Progenitor cell of endocrine pancreas (in vitro differentiated cells): Measurements from ENCODE around the gene CXCL12. TPM values are rescaled to one million over a fixed set of nuclear protein-coding genes. Genes with fewer than 3 reads are reported as not detected.

Experiments
- DNase-seq: peaks from one replicate; pipeline ENCODE4 v3.0.0; 2021; ENCODE audit warnings: low spot score; ENCODE audit not compliant: unreplicated experiment
- H3K27ac Mint-ChIP-seq: 2 replicates; pipeline ENCODE4 v1.8.0; 2021; ENCODE audit warnings: mild to moderate bottlenecking, moderate library complexity, mixed read lengths
- H3K27me3 Mint-ChIP-seq: 2 replicates; pipeline ENCODE4 v1.8.0; 2021; ENCODE audit warnings: mixed read lengths
- H3K36me3 Mint-ChIP-seq: 2 replicates; pipeline ENCODE4 v1.8.0; 2022; ENCODE audit warnings: mixed read lengths; ENCODE audit not compliant: insufficient read depth
- H3K4me1 Mint-ChIP-seq: 2 replicates; pipeline ENCODE4 v1.8.0; 2021; ENCODE audit warnings: low read depth, mixed read lengths
- H3K4me3 Mint-ChIP-seq: 2 replicates; pipeline ENCODE4 v1.8.0; 2021; ENCODE audit warnings: low read depth, mild to moderate bottlenecking, moderate library complexity, mixed read lengths
- H3K9me3 Mint-ChIP-seq: 2 replicates; pipeline ENCODE4 v1.8.0; 2021; ENCODE audit warnings: low read depth, mixed read lengths
- total RNA-seq: library from RNA; stranded (reverse); gene quantifications from 2 replicates; pipeline ENCODE4 v1.2.1, GENCODE V29; 2021
- TF ChIP-seq, protein P1 (sequence below): fragments of 200-600 bp; sonication (generic); IDR thresholded peaks from one replicate; pipeline ENCODE4 v1.5.0; 2021; ENCODE audit warnings: antibody characterized with exemption, mild to moderate bottlenecking; ENCODE audit not compliant: unreplicated experiment

Gene CXCL12
- total RNA-seq, 1 donor from 2014 or later = 4.2 TPM

DNA sequence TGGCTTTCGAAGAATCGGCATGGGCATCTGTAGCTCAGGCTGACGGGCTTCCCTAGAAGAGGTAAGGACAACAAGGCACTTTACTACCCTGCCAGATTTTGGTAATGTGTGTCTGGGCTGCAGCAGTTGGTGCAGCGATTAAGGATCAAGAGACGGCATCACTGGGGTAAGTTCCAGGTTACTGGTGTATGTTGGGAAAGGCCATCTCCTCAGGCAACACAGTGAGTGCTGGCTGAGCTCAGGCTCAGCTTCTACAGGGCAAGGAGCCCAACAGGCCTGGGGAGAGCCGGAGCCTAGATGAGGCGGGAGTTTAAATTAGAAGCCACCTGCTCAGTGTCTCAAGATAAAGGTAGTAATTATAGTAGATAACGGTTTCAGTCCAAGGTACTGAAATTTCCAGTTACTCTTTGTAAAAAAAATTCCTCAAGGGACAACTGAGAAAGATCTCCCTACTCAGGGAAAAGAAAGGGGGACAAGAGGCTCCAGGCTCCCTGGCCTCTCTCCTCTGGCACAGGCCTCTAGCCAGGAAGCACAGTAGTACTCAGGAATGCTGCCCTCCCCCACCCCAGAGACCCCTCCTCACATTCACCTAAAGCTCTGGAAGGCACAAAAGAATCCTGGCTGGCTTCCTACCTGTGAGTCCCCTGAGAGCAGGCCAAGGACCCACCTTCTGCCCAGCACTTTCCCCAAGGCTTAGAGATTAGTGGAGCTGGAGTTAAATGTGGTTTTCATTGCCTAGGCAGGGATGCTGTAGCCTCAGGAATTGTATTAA is 3.9 kb downstream of the CXCL12 start:
- TF ChIP-seq, protein P1, sequence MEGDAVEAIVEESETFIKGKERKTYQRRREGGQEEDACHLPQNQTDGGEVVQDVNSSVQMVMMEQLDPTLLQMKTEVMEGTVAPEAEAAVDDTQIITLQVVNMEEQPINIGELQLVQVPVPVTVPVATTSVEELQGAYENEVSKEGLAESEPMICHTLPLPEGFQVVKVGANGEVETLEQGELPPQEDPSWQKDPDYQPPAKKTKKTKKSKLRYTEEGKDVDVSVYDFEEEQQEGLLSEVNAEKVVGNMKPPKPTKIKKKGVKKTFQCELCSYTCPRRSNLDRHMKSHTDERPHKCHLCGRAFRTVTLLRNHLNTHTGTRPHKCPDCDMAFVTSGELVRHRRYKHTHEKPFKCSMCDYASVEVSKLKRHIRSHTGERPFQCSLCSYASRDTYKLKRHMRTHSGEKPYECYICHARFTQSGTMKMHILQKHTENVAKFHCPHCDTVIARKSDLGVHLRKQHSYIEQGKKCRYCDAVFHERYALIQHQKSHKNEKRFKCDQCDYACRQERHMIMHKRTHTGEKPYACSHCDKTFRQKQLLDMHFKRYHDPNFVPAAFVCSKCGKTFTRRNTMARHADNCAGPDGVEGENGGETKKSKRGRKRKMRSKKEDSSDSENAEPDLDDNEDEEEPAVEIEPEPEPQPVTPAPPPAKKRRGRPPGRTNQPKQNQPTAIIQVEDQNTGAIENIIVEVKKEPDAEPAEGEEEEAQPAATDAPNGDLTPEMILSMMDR = no peak
- Mint-ChIP-seq H3K27ac (no peak overlapping the region), H3K9me3 (no peaks in the 10 kb centered on the region), H3K4me3 (no peak overlapping the region), H3K36me3 (no peaks in the 10 kb centered on the region), H3K4me1 (peaks cover 16% of the 10 kb centered on the region), H3K27me3 (peaks cover 69% of the 10 kb centered on the region)
- DNase-seq = no peak

DNA sequence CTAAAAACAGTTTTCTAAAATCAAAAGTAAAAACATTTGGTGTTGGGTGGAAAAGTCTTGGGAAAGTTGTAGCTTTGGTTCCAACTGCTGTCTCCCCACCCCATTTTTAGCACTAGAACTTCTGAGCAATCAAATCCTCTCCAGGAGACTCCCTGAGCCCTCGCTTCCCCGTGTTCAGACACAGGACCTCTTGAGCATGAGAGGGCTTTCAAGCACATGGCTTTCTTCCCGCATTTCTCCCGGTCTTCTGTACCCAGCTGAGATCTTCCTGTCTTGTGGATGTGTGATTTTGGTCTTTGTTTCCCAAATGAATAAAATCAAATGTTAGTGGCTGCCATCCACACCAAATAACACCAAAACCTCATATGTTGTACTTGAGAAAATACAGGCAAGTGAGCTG is 5.0 kb downstream of the CXCL12 start:
- TF ChIP-seq, protein P1 = no peak
- Mint-ChIP-seq H3K27ac (no peak overlapping the region), H3K27me3 (peaks cover 60% of the 10 kb centered on the region), H3K9me3 (no peaks in the 10 kb centered on the region), H3K4me1 (peaks cover 17% of the 10 kb centered on the region), H3K4me3 (no peak overlapping the region), H3K36me3 (no peaks in the 10 kb centered on the region)
- no peak for DNase-seq

DNA sequence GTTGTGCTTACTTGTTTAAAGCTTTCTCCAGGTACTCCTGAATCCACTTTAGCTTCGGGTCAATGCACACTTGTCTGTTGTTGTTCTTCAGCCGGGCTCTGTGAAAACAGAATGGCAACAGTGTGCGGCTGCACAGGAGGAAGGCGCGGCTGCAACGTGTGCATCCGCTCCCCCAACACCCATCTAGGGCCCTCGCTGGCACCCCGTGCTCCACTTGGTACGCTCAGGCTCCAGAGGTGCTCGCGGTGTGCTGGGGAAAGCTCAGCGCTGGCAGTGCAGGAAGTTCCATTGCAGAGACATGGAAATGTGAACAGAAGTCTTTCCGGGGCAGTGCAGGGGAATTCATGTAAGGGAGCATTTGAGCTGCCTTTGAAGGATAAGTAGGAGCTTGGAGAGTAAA is 6.3 kb downstream of the CXCL12 start:
- H3K36me3 Mint-ChIP-seq = no peaks in the 10 kb centered on the region
- H3K4me1 Mint-ChIP-seq = peaks cover 16% of the 10 kb centered on the region
- H3K9me3 Mint-ChIP-seq = no peaks in the 10 kb centered on the region
- H3K27ac Mint-ChIP-seq = no peak overlapping the region
- TF ChIP-seq, protein P1 = no peak
- DNase-seq = no peak
- H3K27me3 Mint-ChIP-seq = peaks cover 59% of the 10 kb centered on the region
- H3K4me3 Mint-ChIP-seq = no peak overlapping the region

DNA sequence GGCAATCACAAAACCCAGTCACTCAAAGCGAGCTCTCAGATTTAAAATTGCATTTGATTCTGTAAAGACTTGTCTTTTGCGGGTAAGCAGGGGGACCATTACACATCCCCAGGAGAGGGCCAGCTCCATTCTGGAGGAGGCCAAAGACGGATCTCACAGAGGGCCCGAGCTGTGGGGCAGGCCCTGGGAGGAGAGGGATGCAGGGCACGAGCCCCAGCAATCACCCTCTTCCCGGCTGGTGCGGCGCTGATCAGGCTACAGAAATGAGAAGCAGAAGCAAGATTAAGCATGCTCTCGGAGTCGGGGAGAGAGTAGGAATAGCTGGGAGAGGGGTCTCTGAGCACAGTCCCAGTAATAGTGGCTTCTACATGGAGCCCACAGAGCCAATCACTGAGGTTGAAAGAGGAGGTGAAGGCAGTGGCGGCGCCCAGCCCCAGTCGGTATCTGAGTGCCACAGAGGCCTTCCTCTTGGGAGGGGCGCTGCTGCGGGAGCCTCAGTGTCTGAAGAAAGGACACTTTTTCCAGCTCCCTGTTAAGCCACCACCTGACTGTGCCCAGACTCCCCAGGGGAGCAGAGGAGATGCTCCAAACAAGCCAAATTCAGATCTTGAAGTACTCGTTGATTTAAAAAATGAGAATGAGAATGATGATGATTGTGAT is 7.1 kb downstream of the CXCL12 start:
- no peaks in the 10 kb centered on the region for H3K9me3 Mint-ChIP-seq
- H3K36me3 Mint-ChIP-seq = no peaks in the 10 kb centered on the region
- no peak for DNase-seq
- H3K4me3 Mint-ChIP-seq = no peak overlapping the region
- TF ChIP-seq, protein P1 = no peak
- H3K27ac Mint-ChIP-seq = no peak overlapping the region
- peaks cover 14% of the 10 kb centered on the region for H3K4me1 Mint-ChIP-seq
- peaks cover 52% of the 10 kb centered on the region for H3K27me3 Mint-ChIP-seq

DNA sequence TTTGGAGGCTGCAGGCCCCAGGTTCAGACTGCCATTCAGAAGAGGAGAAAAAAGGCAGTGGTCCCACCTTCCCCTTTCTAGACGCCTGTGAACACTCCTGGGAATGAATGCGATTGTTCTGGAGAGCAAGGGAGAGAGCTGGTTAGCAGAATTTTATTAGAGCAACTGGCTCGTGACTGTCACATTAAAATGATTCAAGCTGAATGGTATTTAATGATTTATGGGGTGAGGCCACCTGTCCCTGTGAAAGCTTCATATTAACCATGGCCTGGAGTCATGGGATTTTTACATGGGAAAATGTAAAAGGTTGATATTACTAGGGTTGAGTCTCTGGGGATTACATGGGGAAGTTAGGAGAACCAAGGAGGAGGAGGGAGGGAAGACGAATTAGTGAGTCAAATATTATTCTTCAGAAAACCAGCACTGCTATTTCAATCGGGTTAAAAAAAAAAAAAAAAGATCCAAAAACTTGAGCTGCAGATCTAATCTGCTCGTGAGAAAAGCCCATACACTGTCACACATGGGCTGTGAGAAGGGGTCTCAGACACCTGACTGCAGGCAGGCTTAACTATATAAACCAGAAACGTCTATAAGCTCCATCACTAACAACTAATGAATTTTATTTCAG is 8.3 kb downstream of the CXCL12 start:
- DNase-seq = no peak
- Mint-ChIP-seq H3K27me3 (peaks cover 49% of the 10 kb centered on the region), H3K4me3 (no peak overlapping the region), H3K9me3 (no peaks in the 10 kb centered on the region), H3K4me1 (peaks cover 14% of the 10 kb centered on the region), H3K36me3 (no peaks in the 10 kb centered on the region), H3K27ac (no peak overlapping the region)
- TF ChIP-seq, protein P1 = no peak
